ENCODE results near the gene DNAJC28. TPM values are rescaled to one million over a fixed set of nuclear protein-coding genes. Genes with fewer than 3 reads are reported as not detected.
A peak's percentile ranks its signal among the peaks of the same experiment; 100 is the strongest.

The DNAJC28 gene
- 1.3 and 1.9 TPM in 2 replicates for polyA plus RNA-seq (2011; rRNA removed)
- polyA minus RNA-seq (2011; rRNA and poly(A)+ RNA removed): 0.69 and 0.78 TPM in 2 replicates

GRCh38 chr21:33491373-33492102 lies at the start of gene DNAJC28:
Gene DNAJC28, minus strand, starts transcription at chr21:33491716. Its CDS starts 2,323 bp downstream, at chr21:33489393.
- peak within 1 kb of the TSS; percentile 96 for H3K4me3 ChIP-seq (ENCODE audit: low read depth, low read length)
- ChIA-PET CTCF (interaction anchor here (1.4 kb wide), 1 partner anchor 114 kb away, joined by 7 read pairs; no protein-coding TSS in a partner anchor), POLR2A (interaction anchor here (1.2 to 1.6 kb wide), 2 partner anchors 11 to 97 kb away, joined by 4 to 64 read pairs; partner anchors contain the start of genes DONSON and TMEM50B)
- no peak within 1 kb of the TSS for H3K27ac ChIP-seq (ENCODE audit: low read depth, low read length)
- peaks cover 4% of the 10 kb centered on the region for H3K27me3 ChIP-seq (ENCODE audit: control insufficient read depth, insufficient read depth, low read length)
- no peak for TF ChIP-seq CTCF (IDR thresholded peaks at IDR 0.05; ENCODE audit: low read depth, low read length)
- DNase-seq (ENCODE audit: low read depth, low spot score): peak; percentile 80
- no peaks in the 10 kb centered on the region; the same call in 1 of the 2 replicates for H3K9me3 ChIP-seq (ENCODE audit: control insufficient read depth, insufficient read depth, low read length)

- Histone ChIP-seq H3K4me3 (ENCODE audit: low read depth, low read length) (peak overlapping the region; percentile 91), H3K9me3 (ENCODE audit: control insufficient read depth, insufficient read depth, low read length) (no peaks in the 10 kb centered on the region; the same call in 1 of the 2 replicates), H3K27ac (ENCODE audit: low read depth, low read length) (peak overlapping the region; percentile 100), H3K27me3 (ENCODE audit: control insufficient read depth, insufficient read depth, low read length) (no peaks in the 10 kb centered on the region)
- POLR2A ChIA-PET: interaction anchor here (0.5 kb wide), 1 partner anchor 38 kb away, joined by 5 read pairs; no protein-coding TSS in a partner anchor
- no peak for TF ChIP-seq CTCF (IDR thresholded peaks at IDR 0.05; ENCODE audit: low read depth, low read length)
- CTCF ChIA-PET: no interaction called here
- no peak for DNase-seq (ENCODE audit: low read depth, low spot score)
Observed at GRCh38 chr21:33541105-33541711, 49.7 kb upstream of the DNAJC28 start.

- Histone ChIP-seq H3K27me3 (ENCODE audit: control insufficient read depth, insufficient read depth, low read length) (no peaks in the 10 kb centered on the region), H3K27ac (ENCODE audit: low read depth, low read length) (no peak overlapping the region), H3K4me3 (ENCODE audit: low read depth, low read length) (peak overlapping the region; percentile 91; the same call in 1 of the 2 replicates), H3K9me3 (ENCODE audit: control insufficient read depth, insufficient read depth, low read length) (no peaks in the 10 kb centered on the region; the same call in 1 of the 2 replicates)
- no peak for TF ChIP-seq CTCF (IDR thresholded peaks at IDR 0.05; ENCODE audit: low read depth, low read length)
- ChIA-PET CTCF (no interaction called here), POLR2A (no interaction called here)
- no peak for DNase-seq (ENCODE audit: low read depth, low spot score)
Observed at GRCh38 chr21:33540711-33541104, 49.2 kb upstream of the DNAJC28 start.

GRCh38 chr21:33539616-33540015 lies 48.1 kb upstream of the DNAJC28 start:
- H3K27me3 ChIP-seq (ENCODE audit: control insufficient read depth, insufficient read depth, low read length): no peaks in the 10 kb centered on the region
- no peak overlapping the region for H3K4me3 ChIP-seq (ENCODE audit: low read depth, low read length)
- ChIA-PET POLR2A (no interaction called here), CTCF (no interaction called here)
- H3K9me3 ChIP-seq (ENCODE audit: control insufficient read depth, insufficient read depth, low read length): no peaks in the 10 kb centered on the region; the same call in 1 of the 2 replicates
- no peak for DNase-seq (ENCODE audit: low read depth, low spot score)
- TF ChIP-seq CTCF (IDR thresholded peaks at IDR 0.05; ENCODE audit: low read depth, low read length): no peak
- H3K27ac ChIP-seq (ENCODE audit: low read depth, low read length): peak overlapping the region; percentile 21

GRCh38 chr21:33537212-33537611 lies 45.7 kb upstream of the DNAJC28 start:
- DNase-seq (ENCODE audit: low read depth, low spot score): no peak
- H3K9me3 ChIP-seq (ENCODE audit: control insufficient read depth, insufficient read depth, low read length): no peaks in the 10 kb centered on the region
- TF ChIP-seq CTCF (IDR thresholded peaks at IDR 0.05; ENCODE audit: low read depth, low read length): no peak
- H3K27me3 ChIP-seq (ENCODE audit: control insufficient read depth, insufficient read depth, low read length): no peaks in the 10 kb centered on the region
- H3K4me3 ChIP-seq (ENCODE audit: low read depth, low read length): no peak overlapping the region
- CTCF ChIA-PET: no interaction called here
- POLR2A ChIA-PET: no interaction called here
- no peak overlapping the region for H3K27ac ChIP-seq (ENCODE audit: low read depth, low read length)
